Endothelial cell of umbilical vein (primary cell): Measurements from ENCODE around the gene SYNM. TPM values are rescaled to one million over a fixed set of nuclear protein-coding genes. Genes with fewer than 3 reads are reported as not detected.

ENCODE experiments used
- BruUV-seq: library from RNA; stranded (reverse); fragments of 400-500 nt; replicated peaks from 2 replicates; lab custom pipeline; 2021; lab: Mats Ljungman, UMichigan
- CTCF ChIA-PET: fragments of 300-600, 350-600 bp; sonication (Branson Sonifier 250); formaldehyde crosslinking; loops from one replicate; lab custom pipeline; 2021; ENCODE audit warnings: antibody characterized with exemption, inconsistent platforms; lab: Charles Lee
- POLR2A ChIA-PET: fragments of 300-600, 350-600 bp; sonication (Branson Sonifier 250); formaldehyde crosslinking; loops from one replicate; lab custom pipeline; 2021; ENCODE audit warnings: antibody characterized with exemption, inconsistent platforms; lab: Charles Lee
- DNase-seq: peaks from one replicate; pipeline ENCODE4 v3.0.0-alpha.2; 2011; ENCODE audit warnings: low read depth, low spot score
- FAIRE-seq: peaks from 2 replicates; lab custom pipeline; 2011; peaks lifted over from hg19 to GRCh38; lab: Jason Lieb, UNC
- H2AFZ ChIP-seq: 2 replicates; pipeline ENCODE4 v1.6.0; 2012; ENCODE audit warnings: low read depth, low read length, control low read depth, inconsistent platforms
- H3K27ac ChIP-seq: 2 replicates; pipeline ENCODE4 v1.5.1; 2011; ENCODE audit warnings: low read depth, mild to moderate bottlenecking, control low read depth, low read length, moderate library complexity; ENCODE audit not compliant: insufficient read depth
- H3K27me3 ChIP-seq, 2 experiments: 2 replicates each; pipeline versions ENCODE4 v1.6.0 to v1.6.1; 2011; ENCODE audit warnings: low read length in 2 of 2, mixed read lengths in 1 of 2; ENCODE audit not compliant: control insufficient read depth in 2 of 2, insufficient read depth in 2 of 2
- H3K36me3 ChIP-seq, 2 experiments: 2 replicates in 1 of 2; 3 replicates in 1 of 2; pipeline ENCODE4 v1.5.1; 2011; ENCODE audit warnings: low read length in 2 of 2, mild to moderate bottlenecking in 1 of 2, moderate library complexity in 1 of 2; ENCODE audit not compliant: control insufficient read depth in 2 of 2, insufficient read depth in 2 of 2; ENCODE audit errors: extremely low read depth in 1 of 2
- H3K4me1 ChIP-seq: 3 replicates; pipeline ENCODE4 v1.5.1; 2011; ENCODE audit warnings: mild to moderate bottlenecking, low read length; ENCODE audit not compliant: control insufficient read depth, insufficient read depth; ENCODE audit errors: extremely low read depth
- H3K4me2 ChIP-seq: 2 replicates; pipeline ENCODE4 v1.6.1; 2011; ENCODE audit warnings: low read length, control low read depth, mixed read lengths; ENCODE audit not compliant: insufficient read depth
- H3K4me3 ChIP-seq, 3 experiments: fragments of 200-600 bp in 1 of 3; sonication (generic), shearing (Covaris generic) in 1 of 3; replicated peaks in 1 of 3; 2 replicates each; pipeline ENCODE4 v1.5.1; 2011 to 2016; ENCODE audit warnings: control low read depth in 3 of 3, low read length in 3 of 3, mild to moderate bottlenecking in 2 of 3, inconsistent platforms in 1 of 3, low read depth in 1 of 3, moderate library complexity in 1 of 3; ENCODE audit not compliant: insufficient read depth in 1 of 3
- H3K79me2 ChIP-seq: 2 replicates; pipeline ENCODE4 v1.6.0; 2012; ENCODE audit warnings: low read length, inconsistent platforms; ENCODE audit not compliant: control insufficient read depth, insufficient read depth
- H3K9ac ChIP-seq: replicated peaks from 2 replicates; pipeline ENCODE3; 2011; ENCODE audit warnings: low read length, control low read depth; ENCODE audit not compliant: insufficient read depth; ENCODE audit errors: extremely low read depth
- H3K9me1 ChIP-seq: replicated peaks from 3 replicates; pipeline ENCODE4 v1.6.0; 2011; ENCODE audit warnings: mild to moderate bottlenecking, low read length; ENCODE audit not compliant: control insufficient read depth, insufficient read depth; ENCODE audit errors: extremely low read depth
- H3K9me3 ChIP-seq: replicated peaks from 2 replicates; pipeline ENCODE4 v1.5.1; 2012; ENCODE audit warnings: low read length, inconsistent platforms; ENCODE audit not compliant: control insufficient read depth, insufficient read depth
- H4K20me1 ChIP-seq: replicated peaks from 2 replicates; pipeline ENCODE3; 2011; ENCODE audit warnings: mild to moderate bottlenecking, low read length; ENCODE audit not compliant: control insufficient read depth, insufficient read depth; ENCODE audit errors: extremely low read depth
- EZH2 ChIP-seq: IDR thresholded peaks from 2 replicates; pipeline ENCODE4 v1.6.1; 2012; ENCODE audit warnings: borderline replicate concordance, low read depth, mild to moderate bottlenecking, moderate library complexity, low read length, inconsistent platforms; ENCODE audit not compliant: severe bottlenecking
- GATA2 ChIP-seq: IDR thresholded peaks from 2 replicates; pipeline ENCODE4 v1.7.0; 2011; ENCODE audit warnings: low read depth, mild to moderate bottlenecking, moderate library complexity, mixed read lengths, low read length; ENCODE audit not compliant: insufficient read length, insufficient read depth
- JUN ChIP-seq: IDR thresholded peaks from 2 replicates; pipeline ENCODE4 v1.6.1; 2011; ENCODE audit warnings: borderline replicate concordance, low read depth; ENCODE audit not compliant: insufficient read length, insufficient read depth
- MAX ChIP-seq: IDR thresholded peaks from 2 replicates; pipeline ENCODE4 v1.6.1; 2011; ENCODE audit not compliant: insufficient read depth, insufficient read length
- POLR2AphosphoS5 ChIP-seq: IDR thresholded peaks from 2 replicates; pipeline ENCODE4 v1.6.1; 2012; ENCODE audit warnings: low read depth, mild to moderate bottlenecking, control low read depth, low read length, moderate library complexity; ENCODE audit not compliant: insufficient read depth
- dilution Hi-C: fragments of 300-500 bp; cut with MboI; formaldehyde crosslinking; loops from one replicate; pipeline ENCODE4 v1.15.0; 2019; ENCODE audit warnings: low sequenced_read_pairs; ENCODE audit not compliant: extremely low pct_ligation_motif_present
- intact Hi-C: fragments of 100-400 bp; cut with micrococcal nuclease; formaldehyde crosslinking; loops from one replicate; pipeline ENCODE4 v1.10.0; 2022
- polyA plus RNA-seq, 4 experiments: library from polyadenylated mRNA; depleted of rRNA in 3 of 4; stranded (reverse) in 3 of 4; unstranded in 1 of 4; fragments of >200 nt; gene quantifications; 2 replicates each; pipeline versions ENCODE4 v1.2.1 to v1.2.3, GENCODE V29; 2011 to 2012; ENCODE audit warnings: missing spikeins in 1 of 4
- total RNA-seq: library from RNA; stranded (reverse); gene quantifications from 2 replicates; pipeline ENCODE4 v1.2.3, GENCODE V29; 2021

Gene SYNM
- total and polyA plus RNA-seq, 2 donors (not counting 3 experiments of a cell fraction or from before 2014, with no cell fraction given), result 3.7 to 10.2 TPM

DNA sequence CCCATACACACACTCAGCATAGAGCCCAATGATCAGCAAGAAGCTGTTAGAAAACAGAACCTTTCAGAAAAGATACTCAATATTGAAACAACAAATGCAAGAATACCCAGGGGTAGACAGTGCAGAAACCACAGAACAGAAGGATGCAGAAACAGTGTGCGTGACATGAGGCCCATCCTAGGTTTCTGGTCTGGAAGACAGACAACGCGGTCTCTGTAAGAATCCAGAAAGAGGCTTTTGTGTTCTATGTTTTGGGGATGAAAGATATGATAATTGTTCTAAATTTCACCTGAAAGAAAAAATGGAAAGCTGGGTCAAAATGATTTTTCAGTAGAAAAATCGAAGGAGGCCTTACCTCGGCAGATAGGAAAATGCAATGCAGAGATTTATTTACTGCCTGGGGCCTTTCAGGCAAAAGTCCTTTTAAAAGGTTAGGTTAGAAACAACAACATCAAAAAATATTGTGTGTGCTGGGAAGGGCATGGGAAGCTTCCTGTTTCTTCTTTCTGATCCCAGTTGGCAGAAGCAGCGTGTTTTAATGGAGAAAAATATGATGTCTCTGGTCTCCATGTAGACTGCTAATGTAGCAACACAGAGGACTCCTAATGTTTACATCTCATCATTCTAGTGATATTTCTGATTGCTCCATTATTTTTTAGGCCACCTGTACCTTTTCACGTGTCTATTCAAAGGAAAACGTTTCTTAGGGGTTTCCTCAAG lies 17.0 kb downstream of the SYNM start:
- H2AFZ ChIP-seq, result no peak overlapping the region
- POLR2A ChIA-PET, result no interaction called here
- FAIRE-seq (peak; percentile 31), DNase-seq (peak; percentile 47)
- peaks cover 30% of the 10 kb centered on the region for H3K4me1 ChIP-seq
- H3K79me2 ChIP-seq, result no peaks in the 10 kb centered on the region
- no TSS peak for BruUV-seq
- dilution Hi-C loops, result no loop called here
- H3K9me1 ChIP-seq, result no peaks in the 10 kb centered on the region
- intact Hi-C loops, result loop anchor here (2.0 to 5.0 kb wide), 3 partner anchors 45 to 445 kb away; partner anchors contain the start of gene MEF2A
- CTCF ChIA-PET, result interaction anchor here (1.5 to 2.5 kb wide), 2 partner anchors 16 to 21 kb away, joined by 8 read pairs; partner anchors contain the start of gene SYNM
- TF ChIP-seq GATA2 (no peak), POLR2AphosphoS5 (no peak), JUN (no peak), MAX (no peak), EZH2 (no peak)
- H3K27ac ChIP-seq, result no peak overlapping the region
- no peaks in the 10 kb centered on the region for H3K27me3 ChIP-seq
- no peak overlapping the region for H3K9ac ChIP-seq
- H3K36me3 ChIP-seq, result no peaks in the 10 kb centered on the region
- H4K20me1 ChIP-seq, result no peaks in the 10 kb centered on the region
- no peak overlapping the region for H3K4me3 ChIP-seq
- no peaks in the 10 kb centered on the region for H3K9me3 ChIP-seq
- H3K4me2 ChIP-seq, result no peak overlapping the region
